Measurements from ENCODE around the gene PKP4. TPM values are rescaled to one million over a fixed set of nuclear protein-coding genes. Genes with fewer than 3 reads are reported as not detected.

The PKP4 gene
- total and polyA plus RNA-seq, 2 donors, result 22.5 to 24.9 TPM

GRCh38 chr2:158717366-158718195 is 260.8 kb downstream of the PKP4 start:
- DNase-seq (ENCODE audit: low read depth in 6 of 9, low spot score in 9 of 9), result no peak
- H3K27me3 ChIP-seq (ENCODE audit: control insufficient read depth in 2 of 2, insufficient read depth in 1 of 2, low read length in 1 of 2), result no peaks in the 10 kb centered on the region
- WGBS, result 95% methylated on average over 14 of the region's 14 CpGs
- no peaks in the 10 kb centered on the region for H3K36me3 ChIP-seq (ENCODE audit: control insufficient read depth in 2 of 2, insufficient read depth in 2 of 2, low read length in 1 of 2)
- no peak overlapping the region for H3K4me3 ChIP-seq (ENCODE audit: low read length in 2 of 2)
- no peak overlapping the region for H3K27ac ChIP-seq (ENCODE audit: low read depth in 1 of 2, low read length in 1 of 2)
- H3K4me1 ChIP-seq (ENCODE audit: control insufficient read depth in 2 of 2, insufficient read depth in 2 of 2, low read length in 2 of 2), result peaks cover 0 to 5% of the 10 kb centered on the region in 2 donors
- peaks cover 0 to 5% of the 10 kb centered on the region in 2 donors for H3K9me3 ChIP-seq (ENCODE audit: control insufficient read depth in 2 of 2, insufficient read depth in 1 of 2, low read length in 1 of 2)

- Histone ChIP-seq H3K9me3 (ENCODE audit: control insufficient read depth in 2 of 2, insufficient read depth in 1 of 2, low read length in 1 of 2) (peaks cover 0 to 5% of the 10 kb centered on the region in 2 donors), H3K27ac (ENCODE audit: low read depth in 1 of 2, low read length in 1 of 2) (no peak overlapping the region), H3K4me3 (ENCODE audit: low read length in 2 of 2) (no peak overlapping the region), H3K36me3 (ENCODE audit: control insufficient read depth in 2 of 2, insufficient read depth in 2 of 2, low read length in 1 of 2) (no peaks in the 10 kb centered on the region), H3K4me1 (ENCODE audit: control insufficient read depth in 2 of 2, insufficient read depth in 2 of 2, low read length in 2 of 2) (peaks cover 0 to 11% of the 10 kb centered on the region in 2 donors), H3K27me3 (ENCODE audit: control insufficient read depth in 2 of 2, insufficient read depth in 1 of 2, low read length in 1 of 2) (no peaks in the 10 kb centered on the region)
- DNase-seq (ENCODE audit: low read depth in 6 of 9, low spot score in 9 of 9), result no peak
Observed at GRCh38 chr2:158718196-158718585, 261.4 kb downstream of the PKP4 start.

- Histone ChIP-seq H3K9me3 (ENCODE audit: control insufficient read depth in 2 of 2, insufficient read depth in 1 of 2, low read length in 1 of 2) (peaks cover 0 to 5% of the 10 kb centered on the region in 2 donors), H3K27ac (ENCODE audit: low read depth in 1 of 2, low read length in 1 of 2) (no peak overlapping the region), H3K4me1 (ENCODE audit: control insufficient read depth in 2 of 2, insufficient read depth in 2 of 2, low read length in 2 of 2) (peaks cover 0 to 18% of the 10 kb centered on the region in 2 donors), H3K4me3 (ENCODE audit: low read length in 2 of 2) (no peak overlapping the region), H3K36me3 (ENCODE audit: control insufficient read depth in 2 of 2, insufficient read depth in 2 of 2, low read length in 1 of 2) (no peaks in the 10 kb centered on the region), H3K27me3 (ENCODE audit: control insufficient read depth in 2 of 2, insufficient read depth in 1 of 2, low read length in 1 of 2) (no peaks in the 10 kb centered on the region)
- no peak for DNase-seq (ENCODE audit: low read depth in 6 of 9, low spot score in 9 of 9)
- 97% methylated on average over 5 of the region's 5 CpGs for WGBS
Observed at GRCh38 chr2:158718851-158719250, 262.1 kb downstream of the PKP4 start.

GRCh38 chr2:158719403-158719802 is 262.7 kb downstream of the PKP4 start:
- DNase-seq (ENCODE audit: low read depth in 6 of 9, low spot score in 9 of 9), result no peak

GRCh38 chr2:158722266-158723105 is 265.7 kb downstream of the PKP4 start:
- no peaks in the 10 kb centered on the region for H3K36me3 ChIP-seq (ENCODE audit: control insufficient read depth in 2 of 2, insufficient read depth in 2 of 2, low read length in 1 of 2)
- no peak overlapping the region for H3K4me3 ChIP-seq (ENCODE audit: low read length in 2 of 2)
- no peak for DNase-seq (ENCODE audit: low read depth in 6 of 9, low spot score in 9 of 9)
- H3K27ac ChIP-seq (ENCODE audit: low read depth in 1 of 2, low read length in 1 of 2), result peak overlapping the region in 1 of 2 donors; percentile 74
- WGBS, result 90% methylated on average over 9 of the region's 9 CpGs
- no peaks in the 10 kb centered on the region for H3K9me3 ChIP-seq (ENCODE audit: control insufficient read depth in 2 of 2, insufficient read depth in 1 of 2, low read length in 1 of 2)
- peaks cover 0 to 36% of the 10 kb centered on the region in 2 donors for H3K4me1 ChIP-seq (ENCODE audit: control insufficient read depth in 2 of 2, insufficient read depth in 2 of 2, low read length in 2 of 2)
- H3K27me3 ChIP-seq (ENCODE audit: control insufficient read depth in 2 of 2, insufficient read depth in 1 of 2, low read length in 1 of 2), result no peaks in the 10 kb centered on the region

More at GRCh38 chr2:158719403-158719802, 262.7 kb downstream of the PKP4 start:
- 97% methylated on average over 5 of the region's 5 CpGs for WGBS
- Histone ChIP-seq H3K36me3 (ENCODE audit: control insufficient read depth in 2 of 2, insufficient read depth in 2 of 2, low read length in 1 of 2) (no peaks in the 10 kb centered on the region), H3K4me3 (ENCODE audit: low read length in 2 of 2) (no peak overlapping the region), H3K27me3 (ENCODE audit: control insufficient read depth in 2 of 2, insufficient read depth in 1 of 2, low read length in 1 of 2) (no peaks in the 10 kb centered on the region), H3K9me3 (ENCODE audit: control insufficient read depth in 2 of 2, insufficient read depth in 1 of 2, low read length in 1 of 2) (peaks cover 0 to 2% of the 10 kb centered on the region in 2 donors), H3K27ac (ENCODE audit: low read depth in 1 of 2, low read length in 1 of 2) (no peak overlapping the region), H3K4me1 (ENCODE audit: control insufficient read depth in 2 of 2, insufficient read depth in 2 of 2, low read length in 2 of 2) (peaks cover 0 to 23% of the 10 kb centered on the region in 2 donors)

GRCh38 chr2:158723181-158723838 is 266.6 kb downstream of the PKP4 start:
- 95% methylated on average over 8 of the region's 8 CpGs for WGBS

GRCh38 chr2:158723921-158724802 is 267.4 kb downstream of the PKP4 start:
- Histone ChIP-seq H3K4me1 (ENCODE audit: control insufficient read depth in 2 of 2, insufficient read depth in 2 of 2, low read length in 2 of 2) (peaks cover 0 to 36% of the 10 kb centered on the region in 2 donors), H3K27ac (ENCODE audit: low read depth in 1 of 2, low read length in 1 of 2) (peak overlapping the region; percentile 74 to 78), H3K4me3 (ENCODE audit: low read length in 2 of 2) (no peak overlapping the region), H3K36me3 (ENCODE audit: control insufficient read depth in 2 of 2, insufficient read depth in 2 of 2, low read length in 1 of 2) (no peaks in the 10 kb centered on the region), H3K27me3 (ENCODE audit: control insufficient read depth in 2 of 2, insufficient read depth in 1 of 2, low read length in 1 of 2) (no peaks in the 10 kb centered on the region), H3K9me3 (ENCODE audit: control insufficient read depth in 2 of 2, insufficient read depth in 1 of 2, low read length in 1 of 2) (no peaks in the 10 kb centered on the region)
- 92% methylated on average over 12 of the region's 12 CpGs for WGBS
- no peak for DNase-seq (ENCODE audit: low read depth in 6 of 9, low spot score in 9 of 9)

More at GRCh38 chr2:158723181-158723838, 266.6 kb downstream of the PKP4 start:
- Histone ChIP-seq H3K36me3 (ENCODE audit: control insufficient read depth in 2 of 2, insufficient read depth in 2 of 2, low read length in 1 of 2) (no peaks in the 10 kb centered on the region), H3K27ac (ENCODE audit: low read depth in 1 of 2, low read length in 1 of 2) (peak overlapping the region; percentile 36 to 74), H3K9me3 (ENCODE audit: control insufficient read depth in 2 of 2, insufficient read depth in 1 of 2, low read length in 1 of 2) (no peaks in the 10 kb centered on the region), H3K4me1 (ENCODE audit: control insufficient read depth in 2 of 2, insufficient read depth in 2 of 2, low read length in 2 of 2) (peaks cover 0 to 36% of the 10 kb centered on the region in 2 donors), H3K4me3 (ENCODE audit: low read length in 2 of 2) (no peak overlapping the region), H3K27me3 (ENCODE audit: control insufficient read depth in 2 of 2, insufficient read depth in 1 of 2, low read length in 1 of 2) (no peaks in the 10 kb centered on the region)
- DNase-seq (ENCODE audit: low read depth in 6 of 9, low spot score in 9 of 9), result no peak

GRCh38 chr2:158724803-158725381 is 268.1 kb downstream of the PKP4 start:
- Histone ChIP-seq H3K4me1 (ENCODE audit: control insufficient read depth in 2 of 2, insufficient read depth in 2 of 2, low read length in 2 of 2) (peaks cover 0 to 36% of the 10 kb centered on the region in 2 donors), H3K36me3 (ENCODE audit: control insufficient read depth in 2 of 2, insufficient read depth in 2 of 2, low read length in 1 of 2) (no peaks in the 10 kb centered on the region), H3K9me3 (ENCODE audit: control insufficient read depth in 2 of 2, insufficient read depth in 1 of 2, low read length in 1 of 2) (no peaks in the 10 kb centered on the region), H3K27ac (ENCODE audit: low read depth in 1 of 2, low read length in 1 of 2) (peak overlapping the region; percentile 61 to 85), H3K27me3 (ENCODE audit: control insufficient read depth in 2 of 2, insufficient read depth in 1 of 2, low read length in 1 of 2) (no peaks in the 10 kb centered on the region), H3K4me3 (ENCODE audit: low read length in 2 of 2) (no peak overlapping the region)
- DNase-seq (ENCODE audit: low read depth in 6 of 9, low spot score in 9 of 9), result peak in 1 of 9 donors; percentile 26
- 80% methylated on average over 8 of the region's 8 CpGs for WGBS

All from thymus (tissue), 11 donors.